AG09309 (cell line): ENCODE results near the gene ASB15.

Experiments used
- DNase-seq: peaks from one replicate; pipeline ENCODE4 v3.0.0-alpha.2; 2010; ENCODE audit warnings: low read depth
- H3K4me3 ChIP-seq: 2 replicates; pipeline ENCODE4 v1.5.1; 2011; ENCODE audit warnings: mild to moderate bottlenecking, low read depth, low read length, moderate library complexity; ENCODE audit not compliant: control insufficient read depth
- TF ChIP-seq, protein P1 (sequence below): IDR thresholded peaks from 2 replicates; pipeline ENCODE4 v1.5.1; 2011; ENCODE audit warnings: mild to moderate bottlenecking, low read depth, low read length, inconsistent platforms; ENCODE audit not compliant: insufficient read depth, control insufficient read depth; ENCODE audit errors: missing control alignments

Gene ASB15

GRCh38 chr7:123573341-123573740, 28.3 kb upstream of the ASB15 start:
- TF ChIP-seq, protein P1, sequence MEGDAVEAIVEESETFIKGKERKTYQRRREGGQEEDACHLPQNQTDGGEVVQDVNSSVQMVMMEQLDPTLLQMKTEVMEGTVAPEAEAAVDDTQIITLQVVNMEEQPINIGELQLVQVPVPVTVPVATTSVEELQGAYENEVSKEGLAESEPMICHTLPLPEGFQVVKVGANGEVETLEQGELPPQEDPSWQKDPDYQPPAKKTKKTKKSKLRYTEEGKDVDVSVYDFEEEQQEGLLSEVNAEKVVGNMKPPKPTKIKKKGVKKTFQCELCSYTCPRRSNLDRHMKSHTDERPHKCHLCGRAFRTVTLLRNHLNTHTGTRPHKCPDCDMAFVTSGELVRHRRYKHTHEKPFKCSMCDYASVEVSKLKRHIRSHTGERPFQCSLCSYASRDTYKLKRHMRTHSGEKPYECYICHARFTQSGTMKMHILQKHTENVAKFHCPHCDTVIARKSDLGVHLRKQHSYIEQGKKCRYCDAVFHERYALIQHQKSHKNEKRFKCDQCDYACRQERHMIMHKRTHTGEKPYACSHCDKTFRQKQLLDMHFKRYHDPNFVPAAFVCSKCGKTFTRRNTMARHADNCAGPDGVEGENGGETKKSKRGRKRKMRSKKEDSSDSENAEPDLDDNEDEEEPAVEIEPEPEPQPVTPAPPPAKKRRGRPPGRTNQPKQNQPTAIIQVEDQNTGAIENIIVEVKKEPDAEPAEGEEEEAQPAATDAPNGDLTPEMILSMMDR: no peak
- no peak for DNase-seq

DNA sequence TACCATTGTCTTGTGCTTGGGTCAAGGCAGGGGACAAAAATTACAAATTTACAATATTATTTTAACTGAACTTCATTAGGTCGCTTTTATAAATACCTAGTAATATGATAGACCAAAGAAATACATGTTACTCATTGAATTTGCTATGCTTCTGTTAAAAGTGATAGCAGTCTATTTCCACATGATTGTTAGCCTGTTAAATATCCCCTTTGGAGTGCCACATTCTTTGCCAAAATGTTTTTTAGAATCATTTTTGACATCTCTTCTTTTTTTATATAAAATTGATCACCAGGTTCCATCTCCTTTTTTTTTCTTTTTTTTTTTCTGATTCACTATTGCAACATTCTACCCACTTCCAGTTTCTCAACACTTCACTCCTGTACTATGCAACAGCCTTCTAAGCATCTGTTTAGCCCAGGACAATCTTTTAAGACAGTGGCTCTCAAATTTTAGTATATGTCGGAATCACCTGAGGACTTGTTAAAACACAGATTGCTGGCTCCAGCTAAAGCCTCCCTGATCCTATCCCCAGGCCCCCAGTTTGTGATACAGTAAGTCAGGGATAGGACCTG, 27.6 kb upstream of the ASB15 start:
- TF ChIP-seq, protein P1: no peak
- no peak overlapping the region for H3K4me3 ChIP-seq

More at GRCh38 chr7:123573341-123573740, 28.3 kb upstream of the ASB15 start:
- no peak overlapping the region for H3K4me3 ChIP-seq

DNA sequence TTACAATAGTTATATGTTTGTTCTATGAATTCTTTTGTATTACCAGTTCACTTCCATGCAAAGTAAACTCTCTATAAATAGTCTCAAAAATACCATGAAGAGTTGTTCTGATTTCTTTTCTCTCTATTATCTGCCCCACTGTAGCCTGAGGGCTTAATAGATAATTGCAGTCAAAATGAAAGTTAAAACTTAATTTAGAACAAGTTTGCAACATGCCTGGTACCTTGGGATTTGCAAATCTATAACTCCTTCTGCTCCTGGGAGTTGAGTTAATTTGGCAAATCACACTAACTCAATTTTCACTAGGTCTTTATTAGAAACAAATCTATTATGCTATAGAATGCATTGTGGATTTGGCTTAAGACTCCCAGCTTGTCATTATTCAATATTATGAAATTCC, 22.2 kb upstream of the ASB15 start:
- no peak overlapping the region for H3K4me3 ChIP-seq

More for the DNA sequence above, 27.6 kb upstream of the ASB15 start:
- no peak for DNase-seq

DNA sequence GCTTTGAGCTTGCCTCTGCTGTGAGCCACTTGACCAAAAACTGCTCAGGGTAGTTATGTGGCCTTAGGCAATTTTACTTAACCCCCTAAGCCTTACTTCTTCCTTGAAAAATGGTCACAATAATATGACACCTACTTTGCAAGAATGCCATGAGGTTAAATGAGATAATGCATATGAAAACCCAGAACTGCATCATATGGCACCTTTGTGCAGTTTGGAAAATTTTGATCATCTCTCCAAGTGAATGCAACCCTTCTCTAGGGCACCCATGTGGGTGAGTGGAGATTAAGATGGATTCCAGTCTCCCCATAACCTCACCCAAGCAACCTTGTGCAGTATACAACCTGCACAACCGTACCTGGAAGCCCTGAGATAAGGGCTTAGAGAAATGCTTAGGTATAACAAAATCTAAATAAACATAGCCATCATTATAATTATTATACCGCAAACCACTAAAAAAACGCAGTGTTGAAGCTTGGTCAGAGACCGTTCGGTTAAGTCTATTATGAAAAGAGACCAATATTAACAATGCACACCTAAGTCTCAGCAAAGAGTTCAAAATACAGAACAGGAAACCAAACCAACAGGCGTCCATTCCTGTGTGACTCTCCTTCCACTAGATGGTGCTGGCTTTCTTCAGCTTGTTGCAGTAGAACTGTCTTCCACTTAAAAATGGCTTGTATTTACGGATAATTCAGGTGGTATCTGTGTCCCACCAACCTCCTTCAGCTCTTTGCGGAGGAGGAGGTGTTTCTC, 21.0 kb upstream of the ASB15 start:
- peak; percentile 13 for DNase-seq
- TF ChIP-seq, protein P1: peak; percentile 84
- no peak overlapping the region for H3K4me3 ChIP-seq

More for the DNA sequence above, 22.2 kb upstream of the ASB15 start:
- no peak for DNase-seq
- TF ChIP-seq, protein P1: no peak

GRCh38 chr7:123581162-123581459, 20.5 kb upstream of the ASB15 start:
- TF ChIP-seq, protein P1: no peak
- no peak for DNase-seq
- H3K4me3 ChIP-seq: no peak overlapping the region

GRCh38 chr7:123583821-123584220, 17.8 kb upstream of the ASB15 start:
- DNase-seq: no peak
- no peak overlapping the region for H3K4me3 ChIP-seq
- TF ChIP-seq, protein P1: no peak
